ENCODE data around the gene TOX2.

The TOX2 gene

GRCh38 chr20:43916073-43916880, 1.6 kb downstream of the TOX2 start:
- DNase-seq, result peak in 2 of 3 donors; percentile 9 to 24

GRCh38 chr20:43916881-43917371, 2.3 kb downstream of the TOX2 start:
- DNase-seq, result peak in 1 of 3 donors; percentile 10

- no peak for DNase-seq
These were observed 2.7 kb downstream of the TOX2 start for GRCh38 chr20:43917380-43917779.

- DNase-seq, result no peak
These were observed 5.2 kb downstream of the TOX2 start for GRCh38 chr20:43919686-43920403.

- no peak for DNase-seq
These were observed 6.1 kb downstream of the TOX2 start for GRCh38 chr20:43920797-43921196.

- DNase-seq, result no peak
These were observed 6.7 kb downstream of the TOX2 start for GRCh38 chr20:43921227-43921780.

GRCh38 chr20:43922614-43923013, 8.0 kb downstream of the TOX2 start:
- no peak for DNase-seq

GRCh38 chr20:43923322-43923721, 8.7 kb downstream of the TOX2 start:
- DNase-seq, result no peak

GRCh38 chr20:43923917-43924316, 9.3 kb downstream of the TOX2 start:
- DNase-seq, result no peak

- no peak for DNase-seq
These were observed 10.6 kb downstream of the TOX2 start for GRCh38 chr20:43925215-43925614.

- DNase-seq, result peak; percentile 30 to 52 (median 35)
These were observed 11.1 kb downstream of the TOX2 start for GRCh38 chr20:43925801-43926200.

- DNase-seq, result no peak
These were observed 11.8 kb downstream of the TOX2 start for GRCh38 chr20:43926287-43927050.

- no peak for DNase-seq
These were observed 17.3 kb downstream of the TOX2 start for GRCh38 chr20:43931976-43932375.

- DNase-seq, result no peak
These were observed 20.2 kb downstream of the TOX2 start for GRCh38 chr20:43934833-43935232.

- DNase-seq, result no peak
These were observed 21.6 kb downstream of the TOX2 start for GRCh38 chr20:43936104-43936770.

GRCh38 chr20:43936805-43937204, 22.2 kb downstream of the TOX2 start:
- no peak for DNase-seq

GRCh38 chr20:43937591-43937990, 22.9 kb downstream of the TOX2 start:
- DNase-seq, result no peak

- no peak for DNase-seq
These were observed 23.5 kb downstream of the TOX2 start for GRCh38 chr20:43938017-43938655.

- peak; percentile 59 to 74 (median 72) for DNase-seq
These were observed 24.5 kb downstream of the TOX2 start for GRCh38 chr20:43938932-43939761.

- DNase-seq, result peak in 1 of 3 donors; percentile 18
These were observed 25.1 kb downstream of the TOX2 start for GRCh38 chr20:43939762-43940121.

Measured in suppressor macrophage treated with lipopolysaccharide for 1 hour (primary cell).